RCC 7860 (cell line): Measurements from ENCODE around the gene NKD1.

Source experiments
- DNase-seq: peaks from one replicate; pipeline ENCODE4 v3.0.0-alpha.2; 2015; ENCODE audit warnings: low spot score
- FAIRE-seq: peaks from 2 replicates; lab custom pipeline; 2012; peaks lifted over from hg19 to GRCh38; lab: Jason Lieb, UNC

NKD1 gene

DNA sequence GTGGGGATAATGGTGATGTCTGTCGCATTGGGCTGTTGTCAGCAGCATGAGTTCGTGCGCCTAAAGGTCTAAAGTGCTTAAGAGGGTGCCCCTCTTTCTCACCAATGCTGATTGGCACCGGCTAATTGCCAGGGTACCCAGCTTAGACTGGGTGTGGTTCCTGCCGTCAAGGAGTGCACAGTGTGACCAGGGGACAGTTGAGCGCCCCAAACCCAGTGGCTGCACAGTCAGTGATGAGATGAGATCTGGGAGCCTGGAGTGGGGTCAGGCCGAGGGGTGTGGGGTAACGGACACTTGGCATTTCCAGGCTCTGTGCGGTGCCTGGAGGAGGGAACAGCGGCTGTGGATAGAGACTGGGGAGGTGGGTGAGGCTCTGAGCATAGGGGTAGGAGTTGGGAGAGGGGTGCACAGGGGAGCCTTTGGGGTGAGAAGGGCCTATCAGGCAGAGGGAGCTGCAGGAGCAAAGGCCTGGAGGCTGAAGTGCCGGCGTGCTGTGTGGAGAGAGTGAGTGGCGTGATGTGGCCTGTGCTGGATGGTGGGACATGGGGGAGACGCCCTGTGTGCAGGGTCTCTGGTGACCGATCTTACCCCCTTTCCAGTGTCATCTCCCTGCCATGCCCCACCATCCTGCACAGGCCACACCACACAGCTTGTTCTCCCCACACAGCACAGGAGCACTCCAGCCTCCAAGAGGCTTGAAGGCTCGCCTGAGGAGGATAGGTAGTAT is 74.6 kb downstream of the NKD1 start:
- DNase-seq (no peak), FAIRE-seq (no peak)

DNA sequence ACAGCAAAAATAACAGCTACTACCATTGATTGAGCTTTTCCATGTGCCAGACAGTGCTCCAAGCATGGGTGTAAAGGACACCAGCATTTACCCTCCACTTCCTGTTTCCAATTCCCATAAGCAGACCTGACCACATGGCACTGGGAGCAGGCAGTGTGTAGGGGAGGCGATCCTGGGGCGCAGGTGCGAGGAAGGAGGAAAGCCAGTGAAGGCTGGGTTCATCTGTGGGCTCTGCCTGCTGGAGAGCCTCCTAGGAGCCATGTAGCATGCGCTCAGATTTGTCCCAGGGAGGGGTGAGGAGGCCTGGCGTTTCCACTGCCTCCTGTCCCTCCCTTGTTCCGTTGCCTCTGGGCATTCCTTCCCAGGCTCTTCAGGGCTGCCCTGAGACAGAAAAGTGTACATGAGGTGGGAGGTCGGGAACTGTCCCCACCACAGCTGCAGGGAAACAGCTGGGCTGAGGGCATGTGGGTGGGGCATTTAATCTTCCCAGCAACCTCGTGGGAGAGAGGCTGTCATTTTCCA is 76.3 kb downstream of the NKD1 start:
- DNase-seq (no peak), FAIRE-seq (no peak)

DNA sequence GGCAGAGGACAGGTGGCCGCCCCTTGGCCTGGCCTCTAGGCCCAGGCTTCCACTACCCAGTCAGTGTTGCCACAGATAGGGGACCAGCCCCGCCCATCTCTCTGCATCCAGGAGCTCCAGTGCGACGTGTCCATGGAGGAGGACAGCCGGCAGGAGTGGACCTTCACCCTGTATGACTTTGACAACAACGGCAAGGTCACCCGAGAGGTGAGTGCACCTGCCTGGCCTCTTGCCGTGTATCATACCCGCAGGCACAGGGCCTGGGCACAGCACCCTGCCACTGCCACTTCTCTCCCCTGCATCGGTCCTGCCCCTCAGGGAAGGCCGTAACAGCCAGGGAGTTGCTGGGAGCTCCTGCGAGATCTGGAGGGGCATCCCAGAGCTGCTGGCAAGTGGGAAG is 77.2 kb downstream of the NKD1 start:
- FAIRE-seq (no peak), DNase-seq (no peak)

DNA sequence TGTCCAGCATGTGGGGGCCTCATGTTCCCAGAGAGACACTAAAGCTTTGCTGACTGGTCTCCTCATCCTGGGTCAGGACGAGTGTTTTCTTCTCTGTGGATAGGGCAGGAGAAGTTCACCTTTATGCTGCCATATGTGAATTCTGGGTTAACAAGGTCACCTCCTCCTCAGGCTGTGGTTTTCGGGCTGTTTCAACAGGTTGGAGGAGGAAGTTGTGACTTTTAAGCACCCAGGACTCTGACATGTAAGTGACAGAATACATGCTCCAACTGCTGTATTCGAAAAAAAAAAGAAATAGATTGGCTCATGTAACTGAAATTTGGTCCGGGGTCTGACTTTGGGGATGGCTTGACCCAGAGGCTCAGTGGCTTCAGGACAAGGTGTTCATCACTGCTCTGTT is 78.7 kb downstream of the NKD1 start:
- no peak for DNase-seq
- FAIRE-seq = no peak

DNA sequence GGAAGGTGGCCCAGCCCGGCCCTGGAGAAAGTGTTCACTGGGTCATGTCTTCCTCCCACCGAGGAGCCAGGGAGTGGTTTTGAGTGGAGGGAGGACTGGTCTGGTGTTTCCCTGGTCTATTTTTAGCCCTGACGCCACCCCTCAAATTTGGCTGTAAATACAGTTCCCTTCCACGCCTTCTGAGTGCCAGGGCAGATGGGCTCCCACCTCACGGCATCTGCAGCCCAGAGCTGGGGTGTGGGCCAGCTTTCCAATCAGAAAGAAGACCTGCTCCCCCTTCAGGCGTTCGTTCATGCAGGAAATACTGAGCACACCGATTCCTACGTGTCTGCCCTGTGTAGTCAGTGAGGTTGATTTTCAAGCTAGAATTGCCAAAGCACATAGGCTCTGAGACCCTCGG is 79.2 kb downstream of the NKD1 start:
- FAIRE-seq (no peak), DNase-seq (no peak)

DNA sequence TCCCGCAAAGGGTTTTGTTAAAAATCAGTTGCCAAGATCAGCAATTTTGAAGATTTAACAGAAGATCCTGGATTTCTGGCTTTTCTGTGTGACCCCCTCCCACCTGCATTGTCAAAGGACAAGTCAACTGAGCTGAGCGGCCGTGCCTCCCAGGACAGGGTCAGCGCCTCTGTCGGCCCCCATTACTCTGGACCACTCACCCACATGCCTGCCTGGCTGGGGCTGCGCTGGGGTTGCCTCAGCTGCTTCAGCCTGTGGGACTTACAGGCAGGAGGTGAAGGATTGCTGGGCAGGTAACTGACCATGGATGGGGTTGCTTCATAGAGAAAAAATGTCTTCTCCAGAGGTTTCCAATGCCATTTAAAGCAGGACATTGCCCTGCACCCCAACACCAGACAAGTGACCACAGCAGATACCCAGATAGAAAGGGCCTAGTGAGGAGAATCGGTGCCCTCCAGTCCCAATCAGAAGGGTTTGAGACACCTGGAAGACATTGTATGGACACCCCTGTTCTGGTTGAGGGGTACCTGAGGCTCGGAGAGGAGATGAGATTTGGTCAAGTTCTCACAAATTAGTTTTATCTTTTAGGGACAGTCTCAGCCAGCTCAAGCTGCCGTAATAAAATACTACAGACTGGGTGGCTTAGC is 80.1 kb downstream of the NKD1 start:
- DNase-seq (no peak), FAIRE-seq (no peak)

DNA sequence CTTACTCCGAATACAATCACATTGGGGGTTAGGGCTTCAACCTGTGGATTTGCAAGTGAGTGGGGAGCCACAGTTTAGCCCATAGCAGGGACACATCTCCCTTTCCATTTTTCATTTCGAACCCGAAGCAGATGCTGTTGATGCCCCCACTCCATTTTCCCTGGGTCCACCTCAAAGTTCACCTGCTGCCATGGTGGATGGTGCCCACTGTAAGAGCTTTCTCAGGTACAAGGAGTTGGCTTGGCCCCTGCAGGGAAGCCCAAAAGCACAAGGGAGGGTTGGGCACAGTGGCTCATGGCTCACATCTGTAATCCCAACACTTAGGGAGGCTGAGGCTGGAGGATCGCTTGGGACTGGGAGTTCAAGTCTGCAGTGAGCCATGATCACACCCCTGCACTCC is 81.1 kb downstream of the NKD1 start:
- DNase-seq (no peak), FAIRE-seq (no peak)

DNA sequence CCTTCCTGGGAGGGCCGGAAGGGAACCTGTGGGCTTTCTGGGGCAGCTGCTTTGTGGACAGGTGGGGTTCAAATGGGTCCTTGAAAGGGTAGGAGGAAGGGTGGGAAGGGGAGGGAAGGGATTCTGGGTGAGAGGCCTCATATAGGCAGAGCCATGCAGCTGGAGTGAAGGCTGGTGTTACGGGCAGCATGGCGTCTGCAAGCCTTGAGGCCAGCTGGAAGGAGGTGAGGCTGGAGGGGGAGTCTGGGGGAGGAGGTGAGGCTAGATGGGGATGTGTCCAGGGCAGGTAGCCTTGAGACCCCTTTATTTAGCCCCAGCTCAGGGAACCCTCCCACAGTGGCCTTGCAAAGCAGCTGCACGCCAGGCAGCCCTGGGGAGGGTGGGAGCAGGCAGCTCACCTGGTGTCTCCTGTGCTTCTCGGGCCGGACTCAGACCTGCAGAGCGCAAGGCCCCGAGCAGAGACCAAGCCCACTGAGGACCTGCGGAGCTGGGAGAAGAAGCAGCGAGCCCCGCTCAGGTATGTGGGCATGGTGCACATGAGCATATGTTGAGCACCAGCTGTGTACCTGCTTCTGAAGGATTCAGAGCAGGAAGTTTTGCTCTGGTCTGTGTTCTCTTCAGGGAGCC is 82.3 kb downstream of the NKD1 start:
- DNase-seq = no peak
- FAIRE-seq = no peak

DNA sequence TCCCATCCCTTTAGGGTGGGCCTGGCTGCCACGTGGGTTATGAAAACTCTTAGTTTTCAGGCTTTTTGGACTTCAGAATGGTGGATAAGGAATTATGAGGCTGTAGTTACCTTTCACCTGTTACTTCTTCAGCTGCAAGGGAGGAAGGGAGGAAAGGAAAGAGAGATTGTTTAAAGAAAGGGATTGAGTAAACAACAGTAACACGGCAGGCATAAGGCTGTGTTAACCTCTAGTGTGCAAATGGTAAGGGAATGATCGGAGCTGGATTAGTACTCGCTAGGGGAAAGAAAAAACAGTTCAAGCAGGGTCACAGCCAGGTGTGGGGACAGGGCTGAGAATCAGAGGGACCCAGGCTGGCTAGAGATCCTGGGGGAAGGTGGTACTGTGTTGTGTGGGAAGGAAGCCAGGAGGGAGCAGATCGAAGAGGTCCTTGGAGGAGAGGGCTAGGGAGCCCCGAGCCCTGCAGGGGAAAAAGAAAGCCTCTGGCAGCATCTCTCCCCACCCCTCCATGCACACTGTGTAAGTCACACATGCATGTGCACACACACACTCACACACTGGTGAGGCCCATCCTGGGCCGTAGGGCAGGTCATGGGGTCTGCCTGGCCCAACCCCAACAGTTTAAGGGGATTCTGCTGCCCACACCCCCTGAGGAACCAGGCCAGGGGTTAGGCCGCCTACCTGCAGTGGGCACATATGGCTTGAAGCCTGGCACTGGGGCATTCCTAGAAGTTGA is 83.2 kb downstream of the NKD1 start:
- FAIRE-seq = no peak

DNA sequence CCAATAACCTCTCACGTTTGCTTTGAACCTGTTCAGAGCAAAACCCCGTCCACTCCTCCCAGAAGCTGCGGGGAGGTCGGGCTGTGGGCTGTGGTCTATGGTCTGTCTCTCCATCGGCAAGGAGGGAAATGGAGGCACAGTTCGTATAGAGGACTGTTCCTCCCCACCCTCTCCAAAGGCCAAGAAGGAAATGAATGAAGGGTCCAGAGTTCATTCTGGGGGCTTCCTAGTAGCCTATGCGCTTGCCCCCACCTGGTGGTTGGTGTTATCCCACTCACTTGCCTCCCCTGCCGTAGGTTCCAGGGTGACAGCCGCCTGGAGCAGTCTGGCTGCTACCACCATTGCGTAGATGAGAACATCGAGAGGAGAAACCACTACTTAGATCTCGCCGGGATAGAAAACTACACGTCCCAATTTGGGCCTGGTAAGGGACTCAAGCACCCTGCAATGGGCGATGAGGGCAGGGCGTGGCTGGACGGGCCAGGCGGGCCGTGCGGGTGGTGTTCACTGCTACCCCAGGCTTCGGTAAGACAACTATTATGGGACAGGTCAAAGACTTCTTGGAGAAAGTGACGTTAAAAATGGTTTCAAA is 83.9 kb downstream of the NKD1 start:
- FAIRE-seq (no peak), DNase-seq (no peak)

More for the DNA sequence above, 83.2 kb downstream of the NKD1 start:
- no peak for DNase-seq

DNA sequence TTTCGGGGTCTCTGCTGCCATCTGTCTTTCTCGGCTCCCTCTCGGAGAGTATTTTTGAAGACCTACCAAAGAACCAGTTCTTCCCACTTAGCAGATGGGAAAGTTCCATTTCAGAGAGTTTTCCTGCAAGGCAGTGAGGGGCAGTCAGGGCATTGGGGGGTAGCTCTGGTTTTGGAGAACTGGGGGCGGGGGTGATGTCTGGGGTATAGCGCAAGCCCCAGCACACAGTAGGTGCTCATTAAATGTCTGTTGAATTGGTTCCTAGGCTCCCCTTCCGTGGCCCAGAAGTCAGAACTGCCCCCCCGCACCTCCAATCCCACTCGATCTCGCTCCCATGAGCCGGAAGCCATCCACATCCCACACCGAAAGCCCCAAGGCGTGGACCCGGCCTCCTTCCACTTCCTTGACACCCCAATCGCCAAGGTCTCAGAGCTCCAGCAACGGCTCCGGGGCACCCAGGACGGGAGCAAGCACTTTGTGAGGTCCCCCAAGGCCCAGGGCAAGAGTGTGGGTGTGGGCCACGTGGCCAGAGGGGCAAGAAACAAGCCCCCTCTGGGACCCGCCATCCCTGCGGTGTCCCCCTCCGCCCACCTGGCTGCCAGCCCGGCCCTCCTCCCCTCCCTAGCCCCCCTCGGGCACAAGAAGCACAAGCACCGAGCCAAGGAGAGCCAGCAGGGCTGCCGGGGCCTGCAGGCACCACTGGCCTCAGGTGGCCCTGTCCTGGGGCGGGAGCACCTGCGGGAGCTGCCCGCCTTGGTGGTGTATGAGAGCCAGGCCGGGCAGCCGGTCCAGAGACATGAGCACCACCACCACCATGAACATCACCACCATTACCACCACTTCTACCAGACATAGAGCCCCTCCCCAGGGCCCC is 85.0 kb downstream of the NKD1 start:
- FAIRE-seq = no peak
- no peak for DNase-seq

DNA sequence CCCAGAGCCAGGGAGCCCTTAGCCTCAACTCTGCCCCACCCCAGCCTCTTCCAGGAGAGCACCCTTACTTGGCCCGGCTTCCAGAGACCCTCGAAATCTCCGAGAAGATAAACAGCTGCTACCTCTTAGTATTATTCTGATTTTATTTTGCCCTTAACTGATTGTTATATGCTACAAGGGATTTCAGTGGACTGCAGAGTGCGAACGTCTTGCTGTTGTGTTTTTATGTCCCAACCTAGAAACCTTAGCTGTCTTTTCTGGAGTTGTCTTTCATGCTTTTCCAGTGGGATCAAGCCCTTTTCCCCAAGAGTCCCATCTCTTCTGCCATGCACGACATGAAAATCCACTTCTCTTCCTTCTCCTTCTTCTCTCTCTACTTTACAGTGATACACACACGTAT is 85.9 kb downstream of the NKD1 start:
- DNase-seq (no peak), FAIRE-seq (no peak)

DNA sequence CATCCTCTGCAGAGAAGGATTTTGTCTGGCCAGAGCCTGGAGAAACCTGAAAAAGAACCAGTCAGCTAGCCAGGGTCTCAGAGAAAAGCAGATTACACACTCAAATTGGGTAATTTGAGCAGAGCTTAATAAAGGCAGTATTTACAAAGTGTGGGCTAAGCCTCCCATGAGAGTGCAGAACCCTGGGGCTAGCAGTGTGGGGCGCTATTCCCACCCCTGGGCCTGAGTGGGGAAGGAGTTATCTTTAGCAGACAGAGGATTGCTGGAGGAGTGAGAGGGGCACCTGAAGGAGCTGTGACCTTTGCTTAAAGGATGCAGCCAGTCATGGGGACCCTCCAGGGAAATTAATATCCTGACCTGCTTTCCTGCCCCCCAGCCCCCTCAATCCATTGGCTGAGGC is 86.8 kb downstream of the NKD1 start:
- no peak for FAIRE-seq
- no peak for DNase-seq

DNA sequence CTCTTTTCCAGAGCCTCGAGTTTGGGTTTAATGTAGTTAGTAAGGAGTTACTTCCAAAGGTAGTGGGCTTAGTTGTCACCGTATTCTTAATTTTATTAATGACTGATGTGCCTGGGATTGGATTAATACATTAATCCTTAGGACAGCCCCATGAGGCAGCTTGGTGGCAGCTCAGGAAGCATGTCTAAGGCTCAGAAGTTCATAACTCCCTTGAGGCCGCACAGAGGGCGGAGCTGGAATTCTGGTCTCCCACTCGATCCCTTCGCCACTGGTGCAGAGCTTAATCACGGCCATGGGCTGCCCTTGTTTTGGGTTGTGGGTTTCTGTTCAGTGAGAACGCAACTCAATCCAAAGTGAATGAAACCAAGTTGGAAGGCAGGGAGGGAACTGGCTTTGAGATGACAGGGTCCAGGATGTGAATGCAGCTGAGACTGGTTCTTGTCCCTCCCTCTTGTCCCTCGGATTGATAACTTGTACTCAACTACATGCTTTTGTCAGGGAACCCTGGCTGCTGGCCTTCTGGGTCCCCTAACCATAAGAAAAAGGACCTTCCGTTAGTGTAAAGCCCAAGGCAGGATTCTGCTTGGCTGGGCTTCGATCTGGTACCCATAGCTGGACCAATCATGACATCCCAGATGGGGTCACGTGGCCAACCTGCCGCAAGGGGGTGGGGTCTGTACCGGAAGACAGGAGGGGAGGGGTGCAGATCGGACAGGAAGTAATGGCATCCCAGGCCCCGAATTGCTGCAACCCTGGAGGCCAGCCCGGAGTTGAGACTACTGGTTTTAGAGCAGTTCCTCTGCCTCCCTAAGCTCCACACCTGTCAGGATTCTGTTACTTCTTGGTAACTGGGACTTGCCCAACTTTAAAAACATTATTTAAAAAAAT is 87.6 kb downstream of the NKD1 start:
- DNase-seq = no peak
- FAIRE-seq = no peak

DNA sequence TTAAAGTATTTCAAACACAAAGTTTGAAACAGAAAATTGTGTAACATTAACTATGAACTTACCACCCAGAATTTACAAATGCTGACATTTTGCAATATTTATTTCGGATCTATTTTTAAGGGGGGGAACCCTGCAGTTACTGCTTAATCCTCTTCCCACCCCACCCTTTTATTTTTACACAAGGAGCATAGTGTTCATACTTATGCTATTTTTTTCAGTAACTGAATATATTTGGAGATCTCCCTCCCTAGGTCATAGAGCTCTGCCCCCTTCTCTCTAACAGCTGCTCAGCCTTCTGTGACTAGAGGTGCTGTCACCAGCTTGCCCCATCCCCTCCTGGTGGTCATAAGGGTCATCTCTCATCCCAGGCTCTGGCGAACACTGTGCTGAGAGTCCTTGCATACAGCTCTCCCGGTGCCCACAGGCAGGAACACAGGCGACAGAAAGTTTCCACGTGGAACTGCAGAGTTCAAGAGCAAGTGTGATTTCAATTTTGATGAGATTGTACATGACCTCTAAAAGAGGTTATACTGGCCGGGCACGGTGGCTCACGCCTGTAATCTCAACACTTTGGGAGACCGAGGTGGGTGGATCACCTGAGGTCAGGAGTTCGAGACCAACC is 88.7 kb downstream of the NKD1 start:
- no peak for FAIRE-seq
- no peak for DNase-seq

DNA sequence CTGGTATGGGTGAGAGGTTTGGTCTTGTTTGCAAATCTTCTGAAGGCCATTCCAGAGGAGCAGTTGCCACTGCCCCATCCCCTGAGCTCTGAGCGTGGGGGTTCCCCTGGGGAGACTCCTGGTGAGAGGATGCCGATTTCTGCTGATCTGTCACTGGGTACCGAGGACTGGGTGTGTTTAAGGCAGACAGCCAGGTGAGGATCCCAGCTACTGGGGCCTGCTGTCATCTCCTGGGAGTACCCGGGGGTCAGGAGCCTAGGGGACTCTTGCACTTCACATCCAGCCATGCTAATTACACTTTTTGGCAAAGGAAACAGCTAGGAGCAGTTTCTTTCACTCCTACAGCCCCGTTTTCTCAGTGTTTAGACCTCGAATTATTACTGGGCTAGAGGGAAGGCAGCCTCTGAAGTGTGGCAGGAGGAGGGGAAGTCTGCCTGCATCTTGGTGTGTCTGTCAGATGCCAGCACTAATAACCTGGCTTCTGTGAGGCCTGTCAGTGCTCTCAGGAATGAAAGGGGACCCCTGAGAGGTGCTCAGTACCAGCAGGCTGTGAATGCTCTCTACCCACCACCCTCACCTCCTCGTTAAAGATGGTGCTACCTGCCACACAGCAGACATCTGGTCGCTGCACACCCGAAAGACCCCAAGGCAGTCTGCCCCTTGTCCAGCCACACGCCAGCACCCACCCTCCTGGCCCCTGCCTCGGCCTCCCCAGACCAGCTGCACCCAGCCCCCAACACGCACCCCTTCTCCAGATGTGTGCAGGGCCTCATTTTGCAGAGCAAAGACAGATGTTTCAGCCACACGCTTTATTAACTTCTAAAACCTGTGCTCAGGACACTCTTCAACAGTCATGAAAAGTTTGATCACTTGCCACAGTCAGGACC is 89.8 kb downstream of the NKD1 start:
- DNase-seq (no peak), FAIRE-seq (no peak)

DNA sequence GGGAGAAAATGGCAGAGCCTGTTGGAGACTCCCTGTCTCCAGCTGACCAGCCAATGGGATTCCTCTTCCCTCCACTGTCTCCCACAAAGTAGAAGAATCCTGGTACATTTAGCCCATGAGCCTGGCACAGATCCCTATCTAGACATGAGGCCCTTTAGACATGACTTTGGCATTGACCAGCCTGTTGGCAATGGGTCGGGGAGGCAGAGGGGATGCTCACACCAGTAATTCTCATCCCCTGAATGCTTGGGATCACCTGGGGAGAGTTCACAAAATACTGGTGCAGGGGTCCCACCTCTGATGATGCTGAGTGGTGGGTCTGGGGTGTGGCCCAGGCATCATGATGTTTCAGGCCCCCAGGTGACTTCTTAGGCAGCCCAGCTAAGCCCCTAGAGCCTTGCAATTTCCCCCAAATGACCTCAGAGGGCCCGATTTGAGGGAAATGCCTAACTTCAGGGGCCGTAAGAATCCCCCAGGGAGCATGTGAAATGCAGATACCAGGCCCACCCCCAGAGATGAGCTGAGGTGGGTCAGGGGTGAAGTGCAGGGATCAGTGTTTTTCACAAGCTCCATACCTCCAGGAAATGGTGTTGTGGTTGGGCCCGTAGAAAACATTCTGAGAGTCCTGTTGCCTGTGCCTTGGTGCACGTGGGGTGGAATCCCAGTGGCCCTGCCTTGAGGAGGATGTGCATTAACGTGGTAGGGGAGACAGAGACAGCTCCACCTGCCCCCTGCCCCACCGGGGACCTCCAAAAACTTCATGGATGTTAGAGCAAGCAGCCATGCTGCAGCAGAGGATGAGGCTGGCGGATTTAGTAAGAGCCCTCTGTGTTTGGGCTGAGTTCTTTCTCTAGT is 90.8 kb downstream of the NKD1 start:
- FAIRE-seq = no peak
- DNase-seq = no peak
